COLO829 (cell line): ENCODE data around the gene LRFN5.

Source experiments
- DNase-seq: peaks from one replicate; pipeline ENCODE4 v3.0.0; 2012; ENCODE audit warnings: low spot score

The LRFN5 gene

DNA sequence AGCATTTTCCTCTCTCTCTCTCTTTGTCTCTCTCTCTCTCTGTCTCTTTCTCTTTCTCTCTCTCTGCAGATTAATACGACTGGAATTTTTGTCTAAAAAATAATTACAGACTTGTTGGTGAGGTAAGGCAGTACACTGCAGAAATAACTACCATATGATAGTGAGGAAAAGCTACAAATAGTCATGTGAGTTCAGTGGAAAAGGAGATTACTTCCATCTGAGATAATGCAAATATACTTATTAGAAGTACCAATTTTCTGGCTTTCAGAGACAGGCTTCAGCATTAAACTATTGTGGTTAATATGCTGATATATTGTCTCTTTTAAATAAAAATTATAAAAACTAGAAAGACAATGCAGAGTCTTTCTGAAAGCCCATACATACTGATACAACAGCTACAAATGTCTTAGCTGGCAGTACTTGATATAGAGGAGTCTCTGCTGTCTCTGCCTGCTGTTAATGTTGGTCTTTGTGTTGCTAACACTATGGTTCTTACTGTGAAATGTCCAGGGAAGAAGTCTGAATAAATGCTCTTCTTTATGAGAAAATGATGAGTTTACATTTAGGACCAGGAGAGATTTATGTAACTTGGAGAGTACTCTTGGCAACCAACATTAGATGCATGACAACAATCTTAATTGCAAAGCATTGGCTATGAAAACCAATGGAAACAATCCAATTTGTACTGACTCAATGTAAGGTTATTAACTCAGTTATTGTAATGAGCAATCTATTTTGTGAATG, 167.0 kb downstream of the LRFN5 start:
- no peak for DNase-seq

DNA sequence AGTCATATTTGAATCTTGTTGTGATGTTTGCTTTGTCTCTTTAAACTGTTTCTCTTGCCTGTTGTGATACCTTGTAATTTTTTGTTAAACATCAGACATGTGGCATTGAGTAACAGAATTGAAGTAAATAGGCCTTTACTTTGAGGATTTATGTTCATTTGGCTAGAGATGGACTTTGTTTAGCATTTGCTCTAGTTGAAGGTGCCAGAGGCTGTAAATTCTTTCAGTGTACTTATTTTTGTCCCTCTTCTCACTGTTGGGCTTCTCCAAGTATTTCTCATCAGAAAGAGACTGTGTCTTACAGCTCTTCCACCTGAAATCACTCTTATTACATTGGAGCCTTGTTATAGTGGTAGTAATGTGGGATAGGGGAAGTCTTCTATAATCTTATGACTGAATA, 175.8 kb downstream of the LRFN5 start:
- DNase-seq, result no peak

DNA sequence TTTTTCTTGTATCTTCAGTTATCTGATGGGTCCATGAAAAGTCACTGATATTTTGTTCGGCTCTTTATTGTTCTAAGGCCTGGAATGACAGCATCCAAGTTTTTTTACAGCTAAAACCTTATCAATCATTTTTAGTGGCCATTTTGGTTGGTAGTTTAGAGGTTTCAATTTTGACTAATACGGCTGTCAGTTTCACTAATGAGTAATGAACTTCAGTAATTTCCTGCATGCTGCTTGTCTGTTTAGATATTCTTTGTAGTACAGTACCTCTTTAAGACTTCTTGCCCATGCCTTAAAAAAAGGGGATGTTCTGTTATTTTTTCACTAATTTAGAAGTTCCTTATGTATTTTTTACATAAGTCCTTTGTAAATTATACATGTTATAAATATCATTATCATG, 176.7 kb downstream of the LRFN5 start:
- no peak for DNase-seq

DNA sequence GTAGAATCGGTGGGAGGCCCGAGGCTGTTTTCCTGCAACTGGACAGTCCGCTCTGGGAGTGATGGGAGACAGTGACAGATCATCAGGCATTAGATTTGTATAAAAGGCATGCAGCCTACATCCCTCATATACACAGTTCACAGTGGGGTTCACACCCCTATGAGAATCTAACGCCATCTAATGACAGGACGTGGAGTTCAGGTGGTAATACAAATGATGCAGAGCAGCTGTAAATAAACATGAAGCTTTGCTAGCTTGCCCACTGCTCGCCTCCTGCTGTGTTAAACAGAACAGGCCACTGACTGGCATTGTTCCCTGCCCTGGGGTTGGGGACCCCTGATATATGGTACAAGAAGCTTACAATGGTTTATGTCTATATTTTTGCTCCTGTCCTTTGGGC, 179.0 kb downstream of the LRFN5 start:
- no peak for DNase-seq

DNA sequence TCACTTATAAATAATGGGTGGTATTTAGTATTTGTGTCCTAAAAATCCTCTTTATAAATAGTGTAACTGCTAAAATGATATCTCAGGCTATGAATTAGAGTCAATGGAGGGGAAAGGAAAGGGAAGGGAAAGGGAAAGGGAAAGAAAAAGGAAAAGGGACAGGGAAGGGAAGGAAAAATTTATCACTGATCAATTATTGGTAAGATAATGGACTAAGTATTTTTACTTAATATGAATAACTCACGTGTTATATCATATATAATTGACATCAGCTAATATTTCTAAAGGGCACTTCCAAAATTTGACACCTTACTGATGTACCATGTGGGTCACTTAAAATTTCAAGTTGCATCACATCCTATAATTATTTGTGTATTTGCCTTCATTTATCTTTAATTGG, 193.1 kb downstream of the LRFN5 start:
- DNase-seq, result no peak

DNA sequence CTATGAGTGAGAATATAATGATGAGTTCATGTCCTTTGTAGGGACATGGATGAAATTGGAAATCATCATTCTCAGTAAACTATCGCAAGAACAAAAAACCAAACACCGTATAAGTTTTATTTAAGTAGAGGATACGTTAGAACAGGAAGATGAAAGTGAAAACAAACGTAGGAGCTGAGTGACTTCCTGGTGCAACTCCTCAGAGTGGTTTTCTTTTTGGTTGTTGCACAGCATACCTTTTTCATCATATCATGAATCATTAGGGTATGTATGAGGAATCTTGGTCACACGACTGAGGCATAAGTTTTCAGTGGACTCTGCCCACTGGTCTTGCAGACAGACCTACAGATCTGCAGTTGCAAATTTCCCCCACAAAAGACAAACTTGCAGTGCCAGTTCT, 199.0 kb downstream of the LRFN5 start:
- no peak for DNase-seq

DNA sequence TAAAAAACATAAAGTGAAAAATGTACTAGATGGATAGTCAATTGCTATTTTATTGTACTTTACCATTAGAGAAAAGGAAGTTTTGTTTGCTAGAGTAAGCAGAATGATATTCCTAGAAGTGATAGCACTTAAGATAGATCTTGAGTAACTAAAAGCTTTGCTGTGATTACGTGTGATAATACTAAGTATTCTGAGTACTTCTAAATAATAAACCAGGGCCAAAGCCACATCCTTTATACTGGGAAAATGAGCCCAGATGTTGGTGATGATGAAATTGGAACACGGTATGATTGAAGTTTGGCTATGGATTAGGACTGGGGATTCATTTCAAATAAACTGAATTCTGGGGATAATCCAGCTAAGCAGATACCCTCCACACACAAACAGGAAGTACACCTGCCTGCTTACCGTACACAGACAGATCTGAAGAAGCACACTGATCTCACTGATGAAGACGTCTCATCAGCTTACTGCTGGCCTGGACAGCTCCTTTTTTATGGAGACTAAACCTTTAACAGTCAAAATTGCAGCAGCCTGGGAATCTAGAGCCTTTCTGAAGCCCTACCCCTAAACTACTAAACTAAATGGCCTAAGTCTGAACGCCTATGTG, 199.8 kb downstream of the LRFN5 start:
- DNase-seq, result no peak

DNA sequence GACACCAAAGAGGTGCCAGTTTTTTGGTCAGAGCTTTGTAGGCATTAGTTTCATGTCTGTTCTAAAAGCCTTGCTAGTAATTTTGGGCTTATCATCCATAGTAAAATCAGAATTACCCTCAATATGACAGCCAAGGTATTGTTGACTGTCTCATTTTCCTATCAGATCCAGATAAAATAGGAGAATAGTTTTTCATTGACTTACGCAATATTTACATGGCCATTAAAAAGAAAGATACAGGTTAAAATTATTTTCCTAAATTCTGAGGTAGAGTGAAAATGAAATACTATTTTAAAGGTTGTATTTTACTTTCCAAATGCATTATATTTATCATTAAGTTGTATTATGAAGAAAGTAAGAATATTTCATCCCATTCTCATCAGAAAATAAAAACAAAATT, 203.7 kb downstream of the LRFN5 start:
- DNase-seq, result no peak

DNA sequence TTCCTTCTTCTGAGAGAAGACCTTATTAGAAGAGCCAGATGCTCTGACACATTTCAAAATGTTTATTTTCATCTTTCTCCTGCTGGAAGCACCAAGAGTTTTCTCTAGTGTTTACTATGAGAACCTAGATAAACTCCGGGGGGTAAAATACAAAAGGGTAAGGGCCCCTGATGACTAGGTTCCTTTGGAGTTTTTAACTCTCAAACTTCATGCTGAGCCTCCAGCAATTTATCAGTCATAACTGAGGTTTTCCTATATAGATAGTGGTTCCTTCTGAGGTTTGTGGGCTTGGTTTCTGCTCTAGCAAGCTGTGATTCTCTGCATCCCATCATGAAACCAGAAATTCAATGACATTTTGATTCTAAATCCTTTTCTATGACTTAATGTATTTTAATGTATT, 210.9 kb downstream of the LRFN5 start:
- DNase-seq, result no peak

DNA sequence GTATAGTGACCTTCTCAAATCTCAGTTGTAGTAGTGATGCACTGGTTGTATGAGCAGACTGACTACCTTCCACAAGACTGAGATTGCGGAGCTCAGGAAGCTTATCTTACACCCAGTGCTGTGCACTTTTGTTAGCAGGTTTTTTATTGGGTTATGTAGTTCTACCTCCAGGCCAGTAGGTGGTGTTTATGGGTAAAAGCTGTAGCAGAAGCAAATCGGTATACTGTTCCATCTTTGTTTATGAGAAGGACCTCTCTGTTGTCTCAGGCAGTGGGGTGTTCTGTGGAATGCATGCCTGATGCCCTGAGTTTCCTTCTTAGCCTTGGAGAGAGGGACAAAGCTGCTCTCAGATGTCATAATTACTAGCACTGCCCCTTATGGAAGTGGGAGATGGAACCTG, 217.8 kb downstream of the LRFN5 start:
- no peak for DNase-seq

DNA sequence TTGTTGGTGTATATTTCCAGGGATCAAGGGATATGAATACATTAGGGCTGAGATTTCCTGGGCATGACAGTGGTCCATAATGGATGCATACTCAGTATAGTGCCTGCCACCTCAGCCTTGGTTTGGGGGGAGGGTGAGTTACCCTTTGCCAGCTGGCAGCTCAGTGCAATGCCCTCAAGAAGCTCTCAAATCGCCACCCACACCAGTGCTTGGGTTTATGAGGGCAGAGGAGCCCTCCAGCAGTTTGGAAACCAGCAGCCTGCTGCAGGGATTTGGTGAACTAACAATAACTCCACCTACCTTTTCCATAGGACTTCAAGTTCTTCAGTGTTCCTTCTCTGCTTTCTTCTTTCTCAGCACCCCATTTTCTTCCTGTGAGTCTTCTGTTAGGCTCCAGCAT, 218.9 kb downstream of the LRFN5 start:
- DNase-seq, result no peak

DNA sequence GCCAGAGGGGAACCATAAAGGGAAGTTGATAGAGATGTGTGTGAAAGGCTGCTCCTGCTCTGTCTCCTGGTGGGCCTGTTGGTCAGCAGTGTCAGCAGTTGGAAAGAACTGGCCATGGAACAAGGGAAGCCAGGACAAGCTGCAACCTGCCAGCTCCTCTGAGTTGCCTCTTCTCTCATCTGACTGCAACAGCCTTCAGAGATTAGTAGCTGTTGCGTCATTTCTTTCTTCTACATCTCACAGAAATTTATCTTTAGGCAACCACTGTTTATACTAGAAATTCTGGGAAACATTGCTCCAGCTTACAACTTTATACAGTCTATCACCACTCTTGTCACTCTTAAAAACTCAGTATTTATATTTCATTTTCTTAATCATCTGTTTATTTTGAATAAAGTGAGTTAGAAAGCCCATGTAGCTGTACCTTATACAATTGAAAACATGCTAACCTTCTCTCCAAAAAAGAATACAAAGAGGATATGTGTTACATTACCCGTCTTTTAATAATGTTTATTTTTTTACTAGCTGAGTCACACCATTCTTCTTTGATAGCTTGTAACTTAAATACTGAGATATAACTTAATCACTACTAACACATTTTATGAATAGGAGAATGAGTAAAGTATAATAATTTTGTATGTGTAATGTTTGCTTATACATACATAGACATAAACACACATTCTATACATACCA, 224.2 kb downstream of the LRFN5 start:
- DNase-seq, result no peak

DNA sequence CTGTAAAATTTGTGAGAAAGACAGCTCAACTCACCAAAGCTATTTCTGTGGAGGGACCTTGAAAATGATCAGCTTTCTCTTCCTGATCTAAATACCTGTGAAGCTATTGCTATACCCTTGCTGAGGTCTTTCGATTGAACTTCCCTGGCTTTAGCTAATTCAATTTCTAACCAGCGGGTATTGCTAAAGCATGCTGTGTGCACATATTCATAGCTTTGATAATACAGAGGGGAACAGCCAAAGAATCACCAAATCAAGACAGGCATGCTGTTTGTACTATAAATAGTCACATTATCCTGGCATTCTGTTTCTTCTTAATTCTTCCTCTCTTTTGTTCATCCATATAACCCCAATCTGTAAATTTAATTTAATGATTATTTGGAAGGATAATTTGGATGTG, 233.0 kb downstream of the LRFN5 start:
- no peak for DNase-seq

DNA sequence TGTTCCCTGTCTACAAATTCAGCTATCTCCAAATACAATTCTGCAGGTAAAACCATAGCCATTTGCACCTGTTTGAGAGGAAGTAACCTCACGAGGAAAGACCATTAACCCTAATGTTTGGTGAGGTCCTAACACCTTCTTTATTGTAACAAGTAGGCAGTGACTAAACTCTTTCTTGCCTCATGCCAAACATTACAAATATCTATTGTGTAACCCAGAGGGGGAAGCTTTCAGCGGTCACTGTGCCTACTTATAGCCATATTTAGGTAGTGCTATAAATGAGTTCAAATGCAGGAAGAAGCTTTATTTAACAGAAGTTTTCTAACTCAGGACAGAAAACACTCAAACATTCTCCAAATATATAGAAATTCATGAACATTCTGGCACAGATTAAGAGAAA, 252.7 kb downstream of the LRFN5 start:
- DNase-seq, result no peak

DNA sequence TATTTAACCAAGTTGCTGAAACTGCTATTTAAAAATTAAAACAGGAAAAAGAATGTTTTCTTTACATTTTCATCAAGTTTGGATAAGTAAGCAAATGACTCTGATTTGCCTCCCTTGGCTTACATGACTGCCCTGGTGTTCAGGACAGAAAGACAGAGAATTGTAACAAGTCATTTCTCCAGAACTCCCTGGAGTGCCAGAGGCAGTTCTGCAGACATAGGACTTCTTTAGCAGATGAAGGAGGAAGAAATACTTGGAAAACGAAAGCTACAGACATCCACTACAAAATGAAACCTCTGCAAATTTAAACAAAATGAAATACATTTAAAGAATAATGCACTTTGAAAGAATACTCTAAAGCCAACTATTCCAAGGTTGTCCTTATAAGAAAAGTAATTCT, 253.9 kb downstream of the LRFN5 start:
- no peak for DNase-seq

DNA sequence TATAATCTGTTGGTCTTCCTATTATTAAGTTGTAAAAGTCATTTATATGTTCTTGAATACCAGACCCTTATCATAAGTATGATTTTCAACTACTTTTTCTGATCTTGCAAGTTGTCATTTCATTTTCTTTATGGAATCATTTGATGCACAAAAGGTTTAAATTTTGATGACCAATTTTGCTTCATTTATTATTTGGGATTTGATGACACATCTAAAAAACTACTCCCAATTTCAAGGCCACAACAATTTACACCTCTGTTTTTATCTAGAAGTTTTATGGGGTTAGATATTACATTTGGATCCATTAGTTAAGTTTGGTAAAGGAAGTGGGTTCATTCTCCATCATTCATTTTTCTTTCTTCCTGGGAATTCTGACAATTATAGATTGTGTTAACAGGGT, 259.2 kb downstream of the LRFN5 start:
- no peak for DNase-seq

DNA sequence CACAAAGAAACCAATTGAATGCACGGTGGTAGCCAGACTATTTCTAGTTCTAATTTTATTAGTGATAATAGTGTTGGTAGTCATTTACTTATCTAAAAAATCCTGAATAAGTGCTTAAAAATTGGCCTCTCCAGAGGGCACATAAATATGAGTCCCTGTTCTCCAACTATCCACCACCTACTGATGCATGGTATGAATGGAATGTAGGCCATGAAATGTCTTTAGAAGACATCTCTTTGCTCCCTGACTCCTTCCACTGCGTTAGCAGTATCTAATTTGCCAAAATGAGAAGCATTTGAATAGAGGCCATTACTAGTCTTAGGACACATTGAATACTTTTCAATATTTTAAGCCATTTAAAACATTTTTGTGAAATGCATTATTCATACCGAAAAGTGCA, 261.7 kb downstream of the LRFN5 start:
- peak; percentile 5 for DNase-seq

DNA sequence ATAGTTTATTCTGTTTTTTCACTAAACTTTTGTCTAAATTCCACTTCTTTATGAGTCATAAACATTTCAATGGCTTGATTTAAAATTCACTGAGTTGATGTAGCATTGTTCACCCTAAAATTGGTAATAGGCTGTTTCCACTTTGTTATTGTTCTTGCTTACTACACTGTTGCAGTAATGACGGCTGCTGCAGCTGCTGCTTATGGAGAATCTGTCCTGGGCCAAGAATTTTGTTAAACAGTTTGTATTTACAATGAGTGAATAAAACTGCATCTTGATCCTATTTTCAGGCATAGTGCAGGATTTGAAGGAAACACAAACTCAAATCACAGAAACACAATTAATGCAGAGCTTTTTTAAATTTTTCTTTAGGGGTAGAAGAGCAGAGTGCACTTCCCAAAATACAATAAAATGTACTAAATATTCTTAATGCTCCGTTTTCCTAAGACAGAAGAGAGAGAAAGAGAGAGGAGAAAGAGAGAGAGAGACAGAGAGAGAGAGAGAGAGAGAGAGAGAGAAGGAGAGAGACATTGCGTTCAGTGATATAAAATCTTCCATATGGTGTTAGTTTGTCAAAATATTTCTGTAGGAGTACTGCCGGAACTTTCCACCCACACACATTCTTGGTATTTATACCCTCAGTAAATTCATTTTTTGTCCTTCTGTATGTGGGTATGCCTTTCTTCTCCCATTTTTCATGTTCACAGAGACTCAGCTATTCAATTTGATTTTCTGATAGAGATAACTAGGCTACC, 266.4 kb downstream of the LRFN5 start:
- DNase-seq, result peak; percentile 48

DNA sequence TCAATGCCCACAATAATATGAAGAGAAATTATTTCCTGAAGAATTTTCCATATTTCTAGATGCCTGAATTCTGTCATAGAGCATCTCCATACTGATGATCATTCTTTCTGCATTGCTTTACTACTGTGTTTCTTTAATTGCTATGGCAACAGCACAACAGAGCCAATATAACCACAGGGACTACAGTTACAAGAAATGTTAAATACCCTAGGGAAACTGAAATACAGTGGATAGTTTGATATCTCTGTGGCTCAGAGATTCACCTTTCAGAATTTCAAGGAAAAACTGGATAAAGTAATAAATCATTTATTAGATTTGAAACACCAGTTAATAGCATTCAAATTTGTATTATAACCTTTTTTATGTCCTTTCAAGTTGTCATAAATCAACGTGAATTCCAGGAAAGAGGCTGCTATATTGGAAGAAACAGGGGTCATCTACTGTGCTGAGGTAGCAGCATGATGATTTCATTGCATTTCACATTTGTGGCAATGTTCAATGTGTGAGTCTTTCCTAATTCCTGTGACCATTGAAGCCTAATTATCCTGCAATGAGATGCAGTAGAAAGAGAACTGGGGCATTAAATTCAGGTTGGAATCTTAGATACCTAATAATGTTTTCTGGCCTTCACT, 267.1 kb downstream of the LRFN5 start:
- DNase-seq, result peak; percentile 86

DNA sequence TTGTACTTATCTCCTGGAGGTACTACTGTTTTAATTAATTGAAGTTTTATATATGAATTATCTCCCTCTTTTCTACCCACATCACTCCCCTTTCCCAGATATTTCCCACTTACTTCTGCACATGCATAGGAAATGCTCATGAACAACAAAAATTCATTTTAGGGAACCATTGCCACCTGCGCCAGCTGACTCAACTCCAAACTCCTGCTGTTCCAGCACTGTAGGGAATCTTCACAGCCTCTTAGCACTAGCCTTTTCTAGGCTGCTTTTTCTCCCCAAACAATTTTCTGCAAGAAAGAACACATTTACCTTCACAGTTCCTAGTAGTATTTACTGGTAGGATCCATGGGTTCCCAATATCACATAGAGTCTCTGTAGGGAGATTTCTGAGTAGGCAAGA, 268.4 kb downstream of the LRFN5 start:
- no peak for DNase-seq

DNA sequence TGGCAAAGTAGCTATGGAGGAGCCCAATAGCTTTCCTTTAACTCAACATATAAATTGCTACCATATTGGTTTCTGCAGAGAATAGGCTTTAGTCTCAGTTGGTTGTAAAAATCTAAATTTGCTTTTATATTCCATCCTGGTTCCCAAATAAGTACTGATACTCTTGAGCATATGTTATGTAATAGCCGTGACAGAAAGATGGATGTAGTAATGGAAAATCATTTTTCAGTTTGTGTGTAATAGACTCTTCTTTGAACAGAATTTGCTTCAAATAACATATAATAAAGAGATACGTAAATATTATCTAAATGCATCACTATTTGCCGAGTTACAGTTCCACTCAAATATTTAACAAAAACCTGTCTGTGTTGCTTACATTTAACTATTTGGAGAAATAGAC, 271.6 kb downstream of the LRFN5 start:
- DNase-seq, result no peak

DNA sequence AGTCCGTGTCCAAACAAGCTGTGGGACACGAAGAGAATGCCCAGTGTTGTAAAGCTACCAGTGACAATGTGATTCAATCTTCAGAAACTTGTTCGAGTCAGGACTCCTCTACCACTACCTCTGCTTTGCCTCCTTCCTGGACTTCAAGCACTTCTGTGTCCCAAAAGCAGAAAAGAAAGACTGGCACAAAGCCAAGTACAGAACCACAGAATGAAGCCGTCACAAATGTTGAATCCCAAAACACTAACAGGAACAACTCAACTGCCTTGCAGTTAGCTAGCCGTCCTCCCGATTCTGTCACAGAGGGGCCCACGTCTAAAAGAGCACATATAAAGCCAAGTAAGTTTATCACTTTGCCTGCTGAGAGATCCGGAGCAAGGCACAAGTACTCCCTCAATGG, 284.9 kb downstream of the LRFN5 start:
- no peak for DNase-seq
